ENCODE data around the gene TUBB3. TPM values are rescaled to one million over a fixed set of nuclear protein-coding genes. Genes with fewer than 3 reads are reported as not detected.

TUBB3 gene
- total and polyA plus RNA-seq, 9 of the 15 experiments (the other 6 are each of a cell fraction or from before 2014, with no cell fraction given) = 0.18 to 12.5 (median 5.0) TPM

GRCh38 chr16:89918453-89919347 lies 4.4 kb upstream of the TUBB3 start, which contains the start of gene MC1R (continued):
- TF ChIP-seq NEUROD1 (IDR thresholded peaks at IDR 0.05; ENCODE audit: borderline replicate concordance, low read depth, low read length, partially characterized antibody) (no peak), ZBTB26 (CRISPR knock-in tag; IDR thresholded peaks at IDR 0.05) (no peak), ZNF778 (CRISPR knock-in tag; IDR thresholded peaks at IDR 0.05) (no peak), ZNF407 (IDR thresholded peaks at IDR 0.05; ENCODE audit: low read depth) (no peak), POLR2B (IDR thresholded peaks at IDR 0.05; ENCODE audit: low read depth, partially characterized antibody) (no peak), ETV6 (IDR thresholded peaks at IDR 0.05; ENCODE audit: borderline replicate concordance in 1 of 2, low read depth in 2 of 2, low read length in 1 of 2) (no peak), ETV6 (CRISPR knock-in tag; IDR thresholded peaks at IDR 0.05; ENCODE audit: borderline replicate concordance) (no peak), SMAD3 (CRISPR knock-in tag; conservative IDR thresholded peaks at IDR 0.05) (no peak), CSDE1 (IDR thresholded peaks at IDR 0.05) (no peak), MCM3 (IDR thresholded peaks at IDR 0.05) (no peak), FOXJ2 (tag; IDR thresholded peaks at IDR 0.05) (no peak), SMAD1 (IDR thresholded peaks at IDR 0.05; ENCODE audit: low read depth, low read length, partially characterized antibody) (peak; percentile 44), BRD4 (IDR thresholded peaks at IDR 0.05) (no peak)
- TF ChIP-seq, protein P1, sequence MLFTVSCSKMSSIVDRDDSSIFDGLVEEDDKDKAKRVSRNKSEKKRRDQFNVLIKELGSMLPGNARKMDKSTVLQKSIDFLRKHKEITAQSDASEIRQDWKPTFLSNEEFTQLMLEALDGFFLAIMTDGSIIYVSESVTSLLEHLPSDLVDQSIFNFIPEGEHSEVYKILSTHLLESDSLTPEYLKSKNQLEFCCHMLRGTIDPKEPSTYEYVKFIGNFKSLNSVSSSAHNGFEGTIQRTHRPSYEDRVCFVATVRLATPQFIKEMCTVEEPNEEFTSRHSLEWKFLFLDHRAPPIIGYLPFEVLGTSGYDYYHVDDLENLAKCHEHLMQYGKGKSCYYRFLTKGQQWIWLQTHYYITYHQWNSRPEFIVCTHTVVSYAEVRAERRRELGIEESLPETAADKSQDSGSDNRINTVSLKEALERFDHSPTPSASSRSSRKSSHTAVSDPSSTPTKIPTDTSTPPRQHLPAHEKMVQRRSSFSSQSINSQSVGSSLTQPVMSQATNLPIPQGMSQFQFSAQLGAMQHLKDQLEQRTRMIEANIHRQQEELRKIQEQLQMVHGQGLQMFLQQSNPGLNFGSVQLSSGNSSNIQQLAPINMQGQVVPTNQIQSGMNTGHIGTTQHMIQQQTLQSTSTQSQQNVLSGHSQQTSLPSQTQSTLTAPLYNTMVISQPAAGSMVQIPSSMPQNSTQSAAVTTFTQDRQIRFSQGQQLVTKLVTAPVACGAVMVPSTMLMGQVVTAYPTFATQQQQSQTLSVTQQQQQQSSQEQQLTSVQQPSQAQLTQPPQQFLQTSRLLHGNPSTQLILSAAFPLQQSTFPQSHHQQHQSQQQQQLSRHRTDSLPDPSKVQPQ (CRISPR knock-in tag; IDR thresholded peaks at IDR 0.05; ENCODE audit: borderline replicate concordance) = no peak

Data from K562 (cell line).